HG03135 (cell line): Measurements from ENCODE around the gene PPIP5K2.
"Not testable (repeated sequence)": the region's sequence is repeated elsewhere in the genome, so short reads cannot be mapped to it uniquely, and the experiment has no call there.

Experiments
- ATAC-seq: cut with Tn5 transposase; IDR thresholded peaks from one replicate; pipeline ENCODE4 v1.9.1; 2021; ENCODE audit warnings: mild to moderate bottlenecking, moderate library complexity; ENCODE audit not compliant: unreplicated experiment

The PPIP5K2 gene

GRCh38 chr5:103120607-103121200, 603 bp downstream of the PPIP5K2 start:
- no peak for ATAC-seq

- ATAC-seq = no peak
These were observed 2.1 kb downstream of the PPIP5K2 start for GRCh38 chr5:103122242-103122641.

- ATAC-seq = no peak
These were observed 6.5 kb downstream of the PPIP5K2 start for GRCh38 chr5:103126557-103126956.

- ATAC-seq = no peak
These were observed 7.3 kb downstream of the PPIP5K2 start for GRCh38 chr5:103127292-103127817.

- ATAC-seq = no peak
These were observed 8.1 kb downstream of the PPIP5K2 start for GRCh38 chr5:103128202-103128601.

GRCh38 chr5:103132684-103133083, 12.6 kb downstream of the PPIP5K2 start:
- no peak for ATAC-seq

- no peak for ATAC-seq
These were observed 13.1 kb downstream of the PPIP5K2 start for GRCh38 chr5:103133231-103133630.

- no peak for ATAC-seq
These were observed 15.4 kb downstream of the PPIP5K2 start for GRCh38 chr5:103135461-103135860.

GRCh38 chr5:103138202-103138690, 18.1 kb downstream of the PPIP5K2 start:
- no peak for ATAC-seq

- peak; percentile 98 for ATAC-seq
These were observed 19.3 kb downstream of the PPIP5K2 start for GRCh38 chr5:103139264-103139865.

- ATAC-seq = not testable (repeated sequence)
These were observed 22.0 kb downstream of the PPIP5K2 start for GRCh38 chr5:103142132-103142531.

GRCh38 chr5:103145196-103145595, 25.1 kb downstream of the PPIP5K2 start:
- ATAC-seq = no peak

- ATAC-seq = no peak
These were observed 28.1 kb downstream of the PPIP5K2 start for GRCh38 chr5:103148213-103148612.

GRCh38 chr5:103151156-103151555, 31.1 kb downstream of the PPIP5K2 start:
- no peak for ATAC-seq

- ATAC-seq = no peak
These were observed 46.6 kb downstream of the PPIP5K2 start for GRCh38 chr5:103166706-103167105.

- ATAC-seq = no peak
These were observed 54.0 kb downstream of the PPIP5K2 start for GRCh38 chr5:103174147-103174546.

- ATAC-seq = no peak
These were observed 57.4 kb downstream of the PPIP5K2 start for GRCh38 chr5:103177543-103177942.

GRCh38 chr5:103178167-103178566, 58.1 kb downstream of the PPIP5K2 start:
- ATAC-seq = no peak

- no peak for ATAC-seq
These were observed 66.1 kb downstream of the PPIP5K2 start for GRCh38 chr5:103186152-103186551.

GRCh38 chr5:103188436-103188835, 68.3 kb downstream of the PPIP5K2 start:
- no peak for ATAC-seq

- ATAC-seq = no peak
These were observed 83.1 kb downstream of the PPIP5K2 start for GRCh38 chr5:103203226-103203625.

- ATAC-seq = not testable (repeated sequence)
These were observed 84.9 kb downstream of the PPIP5K2 start for GRCh38 chr5:103204990-103205389.
